Measurements from ENCODE around the gene SCN9A. TPM values are rescaled to one million over a fixed set of nuclear protein-coding genes. Genes with fewer than 3 reads are reported as not detected.

Gene SCN9A
- total RNA-seq, 1 experiment from 2014 or later = 1.3 TPM

GRCh38 chr2:166304656-166305055 is 71.1 kb downstream of the SCN9A start:
- no peak overlapping the region for H3K18ac ChIP-seq (ENCODE audit: insufficient read length, low read depth, low read length)
- no peak overlapping the region for H3K14ac ChIP-seq (ENCODE audit: insufficient read depth, low read length)
- no peak overlapping the region for H4K8ac ChIP-seq (replicated peaks; ENCODE audit: insufficient read length, low read depth, low read length)
- no peak overlapping the region for H2AFZ ChIP-seq (ENCODE audit: low read length)
- H3K23ac ChIP-seq (ENCODE audit: insufficient read length, low read depth, low read length) = no peak overlapping the region
- H3K27me3 ChIP-seq (ENCODE audit: insufficient read depth, low read length) = no peaks in the 10 kb centered on the region
- no peak overlapping the region for H3K27ac ChIP-seq (ENCODE audit: insufficient read length, low read depth, low read length)
- H2BK120ac ChIP-seq (ENCODE audit: low read depth, low read length, poor library complexity, severe bottlenecking) = no peak overlapping the region
- no peak overlapping the region for H4K5ac ChIP-seq (ENCODE audit: insufficient read length, low read depth, low read length)
- H3K4me1 ChIP-seq (ENCODE audit: insufficient read depth, low read length) = no peaks in the 10 kb centered on the region
- H3K79me1 ChIP-seq (ENCODE audit: insufficient read depth, low read depth, low read length, poor library complexity, severe bottlenecking) = no peaks in the 10 kb centered on the region
- no peaks in the 10 kb centered on the region for H3K9me3 ChIP-seq (ENCODE audit: control insufficient read depth, low read depth, low read length)
- TF ChIP-seq CTCF (conservative IDR thresholded peaks at IDR 0.05) = no peak
- no peak overlapping the region for H2BK15ac ChIP-seq (ENCODE audit: low read depth, low read length)
- no peaks in the 10 kb centered on the region for H3K23me2 ChIP-seq (ENCODE audit: insufficient read length, low read depth, low read length, poor library complexity, severe bottlenecking)
- H2AK5ac ChIP-seq (ENCODE audit: insufficient read length, low read length) = no peak overlapping the region
- no peak overlapping the region for H3K56ac ChIP-seq (ENCODE audit: insufficient read length, low read depth, low read length)
- no peak overlapping the region for H2BK5ac ChIP-seq (ENCODE audit: insufficient read length, low read length)
- Mint-ChIP-seq H3K27me3 (ENCODE audit: low read depth) (no peaks in the 10 kb centered on the region), H3K27ac (no peak overlapping the region), H3K9me3 (peaks cover 0 to 2% of the 10 kb centered on the region in 2 experiments; a peak in 1 of 5 replicates), H3K4me3 (no peak overlapping the region), H3K36me3 (ENCODE audit: insufficient read depth in 1 of 3, low read depth in 3 of 3) (peaks cover 0 to 5% (median 2%) of the 10 kb centered on the region in 3 experiments; a peak in 3 of 7 replicates), H3K4me1 (peaks cover 0 to 4% of the 10 kb centered on the region in 2 experiments; a peak in 2 of 4 replicates)
- DNase-seq = no peak
- H2BK12ac ChIP-seq (ENCODE audit: insufficient read length, low read depth, low read length) = no peak overlapping the region
- H4K20me1 ChIP-seq (ENCODE audit: control insufficient read depth, insufficient read depth, insufficient read length) = no peaks in the 10 kb centered on the region
- H3K4ac ChIP-seq (ENCODE audit: low read depth, low read length) = no peak overlapping the region
- no peak overlapping the region for H4K91ac ChIP-seq (ENCODE audit: insufficient read length, low read depth, low read length)
- no peak overlapping the region for H3K9ac ChIP-seq (ENCODE audit: extremely low read depth, insufficient read length, low read length)
- H3K79me2 ChIP-seq (ENCODE audit: insufficient read depth, low read length) = no peaks in the 10 kb centered on the region
- H2BK20ac ChIP-seq (ENCODE audit: low read depth, low read length, poor library complexity, severe bottlenecking) = no peak overlapping the region
- no peak overlapping the region for H3K4me2 ChIP-seq (ENCODE audit: insufficient read depth, insufficient read length, low read length)
- H3T11ph ChIP-seq (ENCODE audit: low read length) = no peak overlapping the region
- WGBS (ENCODE audit: extremely low coverage, insufficient read length, low lambda C conversion rate) = no CpG with 5 or more reads among the region's 1 CpG

All from H9 (cell line).